Endodermal cell (in vitro differentiated cells): ENCODE data around the gene TMEM87B. TPM values are rescaled to one million over a fixed set of nuclear protein-coding genes. Genes with fewer than 3 reads are reported as not detected.

Experiments used
- DNase-seq: peaks from one replicate; pipeline ENCODE4 v3.0.0-alpha.2; 2017
- H3K27ac ChIP-seq: 2 replicates; pipeline ENCODE4 v1.5.1; 2013; ENCODE audit warnings: mild to moderate bottlenecking, low read depth, low read length, moderate library complexity
- H3K27me3 ChIP-seq: 2 replicates; pipeline ENCODE4 v1.6.1; 2013; ENCODE audit warnings: mild to moderate bottlenecking, low read length, moderate library complexity; ENCODE audit not compliant: insufficient read depth, control insufficient read depth, poor library complexity, severe bottlenecking
- H3K36me3 ChIP-seq: 2 replicates; pipeline ENCODE4 v1.7.0; 2013; ENCODE audit warnings: mild to moderate bottlenecking, low read length, moderate library complexity; ENCODE audit not compliant: control insufficient read depth, insufficient read depth
- H3K4me1 ChIP-seq: one replicate; pipeline ENCODE4 v1.7.0; 2013; ENCODE audit warnings: low read length; ENCODE audit not compliant: control insufficient read depth, insufficient read depth
- H3K4me3 ChIP-seq: 2 replicates; pipeline ENCODE4 v1.5.1; 2013; ENCODE audit warnings: mild to moderate bottlenecking, low read length, moderate library complexity
- H3K9ac ChIP-seq: 2 replicates; pipeline ENCODE4 v1.6.1; 2013; ENCODE audit warnings: mild to moderate bottlenecking, low read length, moderate library complexity; ENCODE audit not compliant: poor library complexity, severe bottlenecking; ENCODE audit errors: extremely low read depth
- H3K9me3 ChIP-seq: 2 replicates; pipeline ENCODE4 v1.6.1; 2013; ENCODE audit warnings: mild to moderate bottlenecking, low read length, moderate library complexity; ENCODE audit not compliant: control insufficient read depth
- H3K27ac Mint-ChIP-seq: 2 replicates; pipeline ENCODE4 v1.8.0; 2020; ENCODE audit warnings: mixed read lengths
- H3K27me3 Mint-ChIP-seq: 2 replicates; pipeline ENCODE4 v1.8.0; 2021; ENCODE audit warnings: mild to moderate bottlenecking, mixed read lengths; ENCODE audit not compliant: insufficient read depth
- H3K36me3 Mint-ChIP-seq: 2 replicates; pipeline ENCODE4 v1.8.0; 2020; ENCODE audit warnings: low read depth, mixed read lengths
- H3K4me1 Mint-ChIP-seq: 2 replicates; pipeline ENCODE4 v1.8.0; 2020; ENCODE audit warnings: mixed read lengths
- H3K4me3 Mint-ChIP-seq: 2 replicates; pipeline ENCODE4 v1.8.0; 2020; ENCODE audit warnings: mild to moderate bottlenecking, moderate library complexity, mixed read lengths
- H3K9me3 Mint-ChIP-seq: 2 replicates; pipeline ENCODE4 v1.8.0; 2020; ENCODE audit warnings: mild to moderate bottlenecking, mixed read lengths
- WGBS, 2 experiments: methylation state at CpG; one replicate each; pipeline versions ENCODE4 v1.1.5 to v1.1.7; 2013; ENCODE audit warnings: missing lambda C conversion rate in 2 of 2, mixed read lengths in 1 of 2; ENCODE audit not compliant: insufficient coverage in 1 of 2, insufficient read length in 1 of 2; 5-methylcytosine and 5-hydroxymethylcytosine counted together
- total RNA-seq, 2 donors: library from RNA; stranded (reverse); fragmentation: NEBNext Ultra II Directional in 1 of 2; extraction: Animal tissue kit (Norgen Biotek cat#: 25700) in 1 of 2; gene quantifications; 2 replicates in 1 of 2; 3 replicates in 1 of 2; pipeline ENCODE4 v1.2.1, GENCODE V29; 2021
- TF ChIP-seq, protein P1 (sequence below): fragments of 200-600 bp; sonication (generic); conservative IDR thresholded peaks from 2 replicates; pipeline ENCODE4 v1.5.0; 2021; ENCODE audit warnings: antibody characterized with exemption, mild to moderate bottlenecking

The TMEM87B gene
- total RNA-seq, 2 donors from 2014 or later: 20.2 to 22.3 TPM

DNA sequence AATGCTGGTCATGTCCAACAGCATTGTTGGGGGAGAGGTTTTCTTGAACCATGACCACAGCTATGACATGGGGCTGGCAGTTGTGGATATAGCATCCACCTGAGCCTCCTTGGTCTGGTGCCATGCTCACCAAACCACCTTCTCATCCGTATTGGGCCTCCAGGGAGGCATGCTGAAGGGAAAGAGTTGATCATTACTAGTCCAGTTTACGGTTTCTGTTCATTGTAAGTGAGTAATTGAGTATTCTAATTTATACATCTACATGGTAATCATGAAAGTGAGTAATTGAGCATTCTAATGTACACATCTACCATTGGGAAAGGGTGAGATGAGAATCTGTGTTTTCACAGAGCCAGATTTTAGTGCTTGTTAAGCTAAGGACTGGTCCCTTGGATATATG lies 6.8 kb downstream of the TMEM87B start:
- Mint-ChIP-seq H3K27ac (no peak overlapping the region), H3K4me3 (no peak overlapping the region), H3K9me3 (peaks cover 3% of the 10 kb centered on the region), H3K27me3 (no peaks in the 10 kb centered on the region), H3K36me3 (peaks cover 60% of the 10 kb centered on the region), H3K4me1 (peaks cover 18% of the 10 kb centered on the region)
- Histone ChIP-seq H3K27me3 (no peaks in the 10 kb centered on the region), H3K27ac (no peak overlapping the region), H3K4me3 (no peak overlapping the region), H3K9ac (no peak overlapping the region), H3K4me1 (peaks cover 5% of the 10 kb centered on the region), H3K36me3 (peaks cover 60% of the 10 kb centered on the region), H3K9me3 (peaks cover 14% of the 10 kb centered on the region)
- no peak for DNase-seq
- 85% methylated on average over 1 of the region's 2 CpGs; no CpG with 5 or more reads in 1 of the 2 experiments for WGBS, 2 experiments
- TF ChIP-seq, protein P1, sequence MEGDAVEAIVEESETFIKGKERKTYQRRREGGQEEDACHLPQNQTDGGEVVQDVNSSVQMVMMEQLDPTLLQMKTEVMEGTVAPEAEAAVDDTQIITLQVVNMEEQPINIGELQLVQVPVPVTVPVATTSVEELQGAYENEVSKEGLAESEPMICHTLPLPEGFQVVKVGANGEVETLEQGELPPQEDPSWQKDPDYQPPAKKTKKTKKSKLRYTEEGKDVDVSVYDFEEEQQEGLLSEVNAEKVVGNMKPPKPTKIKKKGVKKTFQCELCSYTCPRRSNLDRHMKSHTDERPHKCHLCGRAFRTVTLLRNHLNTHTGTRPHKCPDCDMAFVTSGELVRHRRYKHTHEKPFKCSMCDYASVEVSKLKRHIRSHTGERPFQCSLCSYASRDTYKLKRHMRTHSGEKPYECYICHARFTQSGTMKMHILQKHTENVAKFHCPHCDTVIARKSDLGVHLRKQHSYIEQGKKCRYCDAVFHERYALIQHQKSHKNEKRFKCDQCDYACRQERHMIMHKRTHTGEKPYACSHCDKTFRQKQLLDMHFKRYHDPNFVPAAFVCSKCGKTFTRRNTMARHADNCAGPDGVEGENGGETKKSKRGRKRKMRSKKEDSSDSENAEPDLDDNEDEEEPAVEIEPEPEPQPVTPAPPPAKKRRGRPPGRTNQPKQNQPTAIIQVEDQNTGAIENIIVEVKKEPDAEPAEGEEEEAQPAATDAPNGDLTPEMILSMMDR: no peak

DNA sequence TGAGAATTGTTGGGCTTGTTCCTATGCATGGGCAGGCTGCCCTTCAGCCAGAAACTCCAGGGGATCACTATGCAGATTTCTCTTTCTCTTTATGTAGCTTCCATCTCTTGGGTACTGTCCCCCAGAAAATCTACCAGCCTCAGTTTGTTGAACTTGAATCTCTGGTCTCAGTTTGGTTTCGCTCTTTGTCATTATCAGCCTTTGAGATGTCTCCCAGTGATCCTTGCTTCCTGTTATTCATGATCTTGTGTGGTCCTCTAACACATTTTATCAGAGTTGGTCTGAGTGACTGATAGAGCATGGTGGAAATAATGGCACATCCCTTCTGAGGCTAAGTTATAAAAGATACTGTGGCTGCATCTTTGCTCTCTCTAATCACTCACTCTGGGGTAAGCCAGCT lies 7.8 kb downstream of the TMEM87B start:
- 89 to 100% methylated on average over 1 of the region's 1 CpG for WGBS, 2 experiments
- Mint-ChIP-seq H3K36me3 (peaks cover 70% of the 10 kb centered on the region), H3K27ac (no peak overlapping the region), H3K27me3 (no peaks in the 10 kb centered on the region), H3K9me3 (peaks cover 3% of the 10 kb centered on the region), H3K4me1 (peaks cover 18% of the 10 kb centered on the region), H3K4me3 (no peak overlapping the region)
- TF ChIP-seq, protein P1: no peak
- H3K36me3 ChIP-seq: peaks cover 70% of the 10 kb centered on the region
- DNase-seq: no peak
- H3K27ac ChIP-seq: no peak overlapping the region
- peaks cover 14% of the 10 kb centered on the region for H3K9me3 ChIP-seq
- peak overlapping the region; percentile 0 for H3K4me3 ChIP-seq
- H3K9ac ChIP-seq: no peak overlapping the region
- no peaks in the 10 kb centered on the region for H3K27me3 ChIP-seq
- H3K4me1 ChIP-seq: peaks cover 5% of the 10 kb centered on the region

DNA sequence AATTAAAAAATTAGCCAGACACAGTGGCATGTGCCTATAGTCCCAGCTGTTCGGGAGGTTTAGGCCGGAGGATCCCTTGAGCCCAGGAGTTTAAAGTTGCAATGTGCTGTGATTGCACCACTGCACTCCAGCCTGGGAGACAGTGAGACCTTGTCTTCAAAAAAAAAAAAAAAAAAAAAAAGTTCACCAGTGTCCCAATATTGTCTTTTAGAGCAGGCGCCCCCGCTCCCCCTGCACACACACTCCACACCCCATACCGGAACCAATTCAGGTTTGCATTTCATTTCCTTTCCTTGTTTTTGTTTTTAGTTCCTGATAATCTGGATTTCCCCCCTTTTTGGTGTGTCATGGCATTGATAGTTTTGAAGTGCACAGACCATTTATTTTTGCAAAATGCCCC lies 10.4 kb downstream of the TMEM87B start:
- H3K4me1 Mint-ChIP-seq: peaks cover 6% of the 10 kb centered on the region
- no peak overlapping the region for H3K9ac ChIP-seq
- peaks cover 12% of the 10 kb centered on the region for H3K9me3 Mint-ChIP-seq
- H3K27me3 Mint-ChIP-seq: no peaks in the 10 kb centered on the region
- DNase-seq: no peak
- H3K4me1 ChIP-seq: peaks cover 5% of the 10 kb centered on the region
- H3K27me3 ChIP-seq: no peaks in the 10 kb centered on the region
- peaks cover 28% of the 10 kb centered on the region for H3K9me3 ChIP-seq
- no peak overlapping the region for H3K27ac ChIP-seq
- TF ChIP-seq, protein P1: no peak
- no peak overlapping the region for H3K4me3 ChIP-seq
- H3K36me3 ChIP-seq: peaks cover 88% of the 10 kb centered on the region
- H3K4me3 Mint-ChIP-seq: no peak overlapping the region
- peak overlapping the region; percentile 18 for H3K27ac Mint-ChIP-seq
- H3K36me3 Mint-ChIP-seq: peaks cover 81% of the 10 kb centered on the region
- 62 to 67% methylated on average over 3 to 5 of the region's 5 CpGs for WGBS, 2 experiments
